Activated T-cell treated with anti-CD3 and anti-CD28 coated beads for 1 hour (primary cell): Measurements from ENCODE around the gene TDRD10.
"Not testable (repeated sequence)": the region's sequence is repeated elsewhere in the genome, so short reads cannot be mapped to it uniquely, and the experiment has no call there.

ENCODE experiments used
- DNase-seq: peaks from one replicate; pipeline ENCODE4 v3.0.0-alpha.2; 2020; ENCODE audit warnings: low read depth

TDRD10 gene

DNA sequence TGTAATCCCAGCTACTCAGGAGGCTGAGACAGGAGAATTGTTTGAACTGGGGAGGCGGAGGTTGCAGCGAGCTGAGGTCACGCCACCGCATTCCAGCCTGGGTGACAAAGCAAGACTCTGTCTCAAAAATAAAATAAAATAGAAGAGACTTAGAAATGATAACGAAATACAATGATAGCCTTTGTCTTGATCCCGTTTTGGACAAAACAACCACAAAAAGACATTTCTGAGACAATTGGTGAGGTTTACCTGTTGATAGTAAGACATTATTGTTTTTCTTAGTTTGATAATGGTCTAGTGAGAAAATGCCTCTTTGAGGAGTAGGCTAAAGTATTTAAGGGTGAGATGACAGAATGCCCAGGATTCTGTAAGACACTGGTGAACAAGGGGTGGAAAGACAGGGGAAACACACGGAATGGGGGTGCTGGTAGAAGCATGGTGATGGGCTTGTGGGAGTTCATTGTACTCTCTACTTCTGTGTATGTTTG is 12.1 kb downstream of the TDRD10 start:
- no peak for DNase-seq

DNA sequence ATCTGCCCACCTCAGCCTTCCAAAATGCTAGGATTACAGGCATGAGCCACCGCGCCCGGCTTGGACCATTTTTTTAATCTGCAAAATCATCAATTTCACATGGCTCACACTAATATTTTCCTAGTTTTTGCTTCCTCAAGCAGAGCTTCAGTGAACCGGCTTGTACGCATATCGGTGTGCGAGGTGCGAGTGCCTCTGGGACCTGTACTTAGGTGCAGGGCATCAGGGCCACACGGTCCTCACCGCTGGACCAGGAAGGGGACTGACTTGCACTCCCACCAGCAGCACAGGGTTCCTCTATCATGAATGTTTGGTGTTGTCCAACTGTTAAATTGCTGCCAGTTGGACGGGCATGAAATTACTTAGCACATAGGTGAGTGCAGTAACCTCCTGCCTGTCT is 15.6 kb downstream of the TDRD10 start:
- no peak for DNase-seq

DNA sequence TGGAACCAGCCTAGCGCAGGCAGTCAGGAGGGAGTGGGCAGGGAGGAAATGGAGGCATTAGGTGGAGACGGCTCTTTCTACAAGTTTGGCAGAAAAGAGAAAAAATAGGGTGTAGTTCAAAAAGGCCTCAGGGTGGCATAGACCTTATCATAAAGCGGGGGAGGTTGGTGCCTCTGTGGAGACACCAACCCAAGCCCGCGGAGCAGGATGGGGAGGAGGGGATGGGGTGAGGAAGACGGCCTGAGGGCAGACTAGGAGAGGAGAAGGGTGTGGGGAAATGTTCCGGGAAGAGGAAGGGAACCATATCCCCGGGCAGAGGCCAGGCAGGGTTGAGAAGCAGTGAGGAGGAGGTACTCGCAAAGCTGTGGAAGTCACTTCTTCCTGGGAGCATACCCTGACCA is 17.6 kb downstream of the TDRD10 start:
- no peak for DNase-seq

DNA sequence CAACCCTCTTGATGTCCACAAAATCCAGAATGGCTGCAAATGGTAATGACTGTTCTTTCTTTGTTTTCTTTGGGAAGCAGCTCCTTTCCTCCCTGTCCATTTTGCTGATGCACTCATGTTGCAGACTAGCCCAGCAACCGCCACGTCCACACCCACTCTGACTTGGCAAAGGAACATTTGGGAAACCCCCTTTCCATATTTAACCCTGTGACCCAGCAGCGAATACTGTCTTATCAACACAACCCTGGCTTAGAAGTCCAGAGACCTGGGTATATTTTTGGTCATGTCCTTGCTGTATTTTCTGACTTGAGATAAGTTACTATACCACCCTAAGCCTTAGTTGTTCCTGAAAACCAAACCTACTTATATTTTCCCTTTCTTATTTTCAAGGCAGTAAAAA is 18.3 kb downstream of the TDRD10 start:
- no peak for DNase-seq

DNA sequence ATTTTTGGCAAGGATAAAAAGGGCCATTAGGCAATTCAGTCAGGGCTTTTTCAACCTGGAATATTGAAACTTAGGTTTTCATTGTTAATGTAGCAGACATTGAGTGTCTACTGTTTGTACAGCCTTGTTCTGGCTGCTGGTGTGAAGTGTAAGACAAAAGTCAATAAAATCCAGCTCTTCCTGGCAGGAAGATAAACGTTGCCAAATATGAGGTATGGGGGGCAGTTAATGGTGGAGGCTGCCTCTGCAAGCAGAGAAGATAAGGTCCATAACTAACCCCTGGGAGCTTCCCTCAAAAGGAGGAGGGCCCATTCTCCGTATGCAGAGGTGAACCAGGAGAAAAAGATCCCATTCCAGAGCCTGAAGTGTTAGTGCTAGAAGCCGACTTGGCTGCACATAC is 19.7 kb downstream of the TDRD10 start:
- no peak for DNase-seq

DNA sequence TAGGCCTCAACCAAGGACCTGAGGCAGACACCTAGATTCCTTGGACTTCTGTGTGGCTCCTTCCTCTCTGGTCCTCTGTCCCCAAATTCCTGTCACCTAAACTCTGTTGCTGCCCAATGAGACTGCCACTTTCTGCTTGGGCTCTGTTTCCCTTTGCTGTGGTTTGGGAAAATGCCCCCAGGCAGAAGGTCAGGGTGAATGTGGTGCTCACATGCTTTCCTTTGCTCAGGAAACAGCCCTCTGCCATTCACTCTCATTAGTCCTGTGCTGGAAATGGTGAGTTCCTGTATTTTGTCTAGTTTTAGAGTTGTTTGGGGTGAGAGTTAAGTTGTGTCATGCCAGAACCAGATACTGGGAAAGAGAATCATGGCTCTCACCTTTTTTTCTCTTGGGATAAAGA is 22.9 kb downstream of the TDRD10 start:
- no peak for DNase-seq

DNA sequence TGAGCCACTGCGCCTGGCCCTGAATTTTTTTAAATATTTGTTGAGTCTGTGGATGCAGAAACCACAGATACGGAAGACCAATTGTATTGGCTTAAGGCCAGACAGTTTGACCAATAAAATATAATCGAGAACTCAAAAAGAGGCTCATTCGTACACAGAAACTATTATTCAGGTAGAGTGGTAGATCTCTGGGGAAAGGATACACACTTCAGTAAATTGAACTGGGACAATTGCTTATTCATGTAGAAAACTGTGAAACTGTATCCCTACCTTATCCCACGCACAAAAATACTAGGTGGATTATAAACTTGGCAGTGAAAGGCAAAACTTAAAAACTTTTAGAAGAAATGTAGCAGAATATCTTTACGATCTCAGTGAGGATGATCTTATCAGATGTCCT is 25.2 kb downstream of the TDRD10 start:
- no peak for DNase-seq

DNA sequence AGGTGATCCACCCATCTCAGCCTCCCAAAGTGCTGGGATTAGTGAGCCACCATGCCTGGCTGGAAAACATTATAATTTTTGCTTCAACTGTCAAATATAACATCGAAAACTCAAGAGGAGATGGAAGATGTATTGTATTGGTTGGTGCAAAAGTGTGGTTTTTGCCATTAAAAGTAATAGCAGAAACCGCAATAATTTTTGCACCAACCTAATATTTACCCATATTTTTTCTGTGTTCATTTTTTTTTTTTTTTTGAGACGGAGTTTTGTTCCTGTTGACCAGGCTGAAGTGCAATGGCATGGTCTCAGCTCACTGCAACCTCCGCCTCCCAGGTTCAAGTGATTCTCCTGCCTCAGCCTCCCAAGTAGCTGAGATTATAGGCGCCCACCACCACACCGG is 27.3 kb downstream of the TDRD10 start:
- DNase-seq = no peak

DNA sequence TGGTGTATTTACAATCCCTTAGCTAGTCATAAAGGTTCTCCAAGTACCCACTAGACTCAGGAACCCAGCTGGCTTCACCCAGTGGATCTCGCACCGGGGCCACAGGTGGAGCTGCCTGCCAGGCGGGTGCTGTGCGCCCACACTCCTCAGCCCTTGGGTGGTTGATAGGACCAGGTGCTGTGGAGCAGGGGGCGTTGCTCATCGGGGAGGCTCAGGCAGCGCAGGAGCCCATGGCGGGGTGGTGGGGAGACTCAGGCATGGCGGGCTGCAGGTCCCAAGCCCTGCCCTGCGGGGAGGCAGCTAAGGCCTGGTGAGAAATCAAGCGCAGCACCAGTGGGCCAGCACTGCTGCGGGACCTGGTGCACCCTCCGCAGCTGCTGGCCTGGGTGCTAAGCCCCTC is 29.9 kb downstream of the TDRD10 start:
- DNase-seq = not testable (repeated sequence)

DNA sequence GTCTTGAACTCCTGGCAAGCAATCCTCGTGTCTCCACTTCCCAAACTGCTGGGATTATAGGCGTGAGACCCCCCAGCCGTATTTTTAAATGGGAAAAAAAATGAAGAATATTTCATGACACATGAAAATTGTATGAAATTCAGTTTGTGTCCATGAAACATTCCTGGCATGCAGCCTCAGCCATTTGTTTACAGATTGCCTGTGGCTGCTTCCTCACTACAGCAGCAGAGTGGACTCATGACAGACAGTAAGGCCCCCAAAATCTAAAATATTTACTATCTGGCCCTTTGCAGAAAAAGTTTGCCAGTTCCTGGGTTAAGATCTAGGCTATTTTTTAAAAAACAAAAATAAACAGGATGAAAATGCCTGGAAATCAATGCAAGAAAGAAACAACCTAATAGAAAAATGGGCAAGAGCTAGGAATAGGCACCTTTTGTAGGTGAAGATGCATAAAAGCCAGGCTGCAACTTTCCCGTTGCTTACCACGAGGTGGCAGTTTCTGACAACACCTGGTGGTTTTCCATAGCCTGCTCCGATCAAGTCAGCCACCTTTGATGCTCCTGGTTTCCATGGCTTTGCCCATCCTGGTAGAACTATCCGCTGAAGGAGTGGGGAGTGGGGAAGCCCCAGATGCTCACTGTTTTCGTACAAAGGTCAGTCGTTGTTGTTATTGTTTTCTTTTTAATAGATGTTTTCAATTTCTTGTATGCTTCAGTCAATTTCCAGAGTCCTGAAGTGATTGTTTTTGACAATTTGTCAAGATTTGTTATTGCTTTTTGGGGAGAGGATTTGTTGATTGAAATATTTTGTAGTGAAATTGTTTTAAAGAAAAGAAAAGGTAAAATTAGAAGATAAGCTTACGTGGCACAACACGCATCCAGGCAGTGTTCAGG is 32.2 kb downstream of the TDRD10 start:
- no peak for DNase-seq

DNA sequence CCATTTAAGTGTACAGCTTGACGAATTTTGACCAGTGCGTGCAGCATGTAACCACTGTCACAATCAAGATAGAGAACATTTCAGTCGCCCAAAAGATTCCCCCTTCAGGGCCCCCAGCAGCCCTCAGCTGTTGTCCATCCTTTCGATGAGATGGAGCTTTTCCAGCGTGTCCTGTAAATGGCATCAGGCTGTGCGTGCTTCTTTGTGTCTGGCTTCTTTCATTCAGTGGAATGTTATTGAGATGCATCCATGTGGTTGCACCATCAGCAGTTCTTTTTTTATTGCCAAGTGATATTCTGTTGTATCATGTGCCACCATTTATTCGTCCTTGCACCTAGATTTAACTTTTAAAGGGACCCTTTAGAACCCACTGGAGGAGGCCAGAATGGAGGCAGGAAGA is 34.6 kb downstream of the TDRD10 start:
- no peak for DNase-seq

DNA sequence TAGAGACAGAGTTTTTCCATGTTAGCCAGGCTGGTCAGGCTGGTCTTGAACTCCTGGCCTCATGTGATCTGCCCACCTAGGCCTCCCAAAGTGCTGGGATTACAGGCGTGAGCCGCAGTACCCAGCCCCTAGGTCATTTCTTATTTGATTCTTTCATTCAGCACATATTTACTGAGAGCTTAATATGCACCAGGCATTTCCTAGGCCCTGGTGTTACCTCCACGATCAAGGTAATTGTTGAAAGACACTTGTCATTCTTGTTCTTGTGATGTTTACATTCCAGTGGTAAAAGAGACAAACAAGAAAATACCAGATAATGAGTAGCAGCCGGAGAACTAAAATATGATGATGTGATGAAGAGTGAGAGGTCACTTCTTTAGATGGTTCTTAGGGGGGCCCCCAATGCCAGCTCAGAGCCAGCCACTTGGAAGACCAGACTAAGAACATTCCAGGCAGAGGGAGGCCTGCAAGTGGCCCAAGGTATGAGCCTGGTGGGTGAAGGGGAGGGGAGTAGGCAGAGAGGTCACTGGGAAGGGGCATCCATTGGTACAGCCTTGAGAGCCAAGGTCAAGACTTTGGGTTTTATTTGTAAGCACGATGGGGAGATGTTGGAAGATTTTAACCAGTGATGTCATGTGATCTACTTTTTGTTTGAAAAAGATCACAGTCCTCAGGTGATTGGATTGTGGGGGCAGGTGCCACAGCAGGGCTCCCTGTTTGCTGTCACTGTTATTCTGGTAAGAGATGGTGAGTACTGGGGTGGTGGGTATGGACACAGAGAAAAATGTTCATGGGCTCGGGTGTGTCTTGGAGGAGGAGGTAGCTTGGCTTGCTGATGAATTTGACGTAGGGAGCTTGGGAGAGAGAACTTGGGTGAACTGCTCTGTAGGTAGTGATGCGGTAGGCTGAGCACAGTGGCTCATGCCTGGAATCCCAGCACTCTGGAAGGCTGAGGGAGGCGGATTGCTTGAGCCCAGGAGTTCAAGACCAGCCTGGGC is 37.8 kb downstream of the TDRD10 start:
- DNase-seq = no peak

DNA sequence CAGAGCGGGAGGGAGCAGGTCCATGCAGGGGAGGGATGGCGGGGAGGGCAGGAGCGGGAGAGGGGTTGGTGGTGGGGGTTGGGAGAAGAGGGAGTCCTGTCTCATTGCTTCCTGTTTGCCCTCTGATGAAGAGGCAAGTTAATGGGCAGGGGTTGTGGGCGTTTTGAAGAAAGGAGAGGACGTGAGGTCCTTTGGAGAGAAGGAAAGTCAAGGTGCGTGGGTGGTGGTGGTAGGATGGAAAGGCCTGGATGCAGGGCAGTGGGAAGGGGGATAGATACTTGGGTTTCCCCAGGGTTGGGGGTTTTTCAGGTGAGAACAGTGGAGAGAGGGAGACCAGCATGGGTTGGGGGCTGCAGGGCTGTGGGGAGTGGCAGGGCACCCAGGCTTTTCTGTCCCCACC is 39.2 kb downstream of the TDRD10 start:
- no peak for DNase-seq

DNA sequence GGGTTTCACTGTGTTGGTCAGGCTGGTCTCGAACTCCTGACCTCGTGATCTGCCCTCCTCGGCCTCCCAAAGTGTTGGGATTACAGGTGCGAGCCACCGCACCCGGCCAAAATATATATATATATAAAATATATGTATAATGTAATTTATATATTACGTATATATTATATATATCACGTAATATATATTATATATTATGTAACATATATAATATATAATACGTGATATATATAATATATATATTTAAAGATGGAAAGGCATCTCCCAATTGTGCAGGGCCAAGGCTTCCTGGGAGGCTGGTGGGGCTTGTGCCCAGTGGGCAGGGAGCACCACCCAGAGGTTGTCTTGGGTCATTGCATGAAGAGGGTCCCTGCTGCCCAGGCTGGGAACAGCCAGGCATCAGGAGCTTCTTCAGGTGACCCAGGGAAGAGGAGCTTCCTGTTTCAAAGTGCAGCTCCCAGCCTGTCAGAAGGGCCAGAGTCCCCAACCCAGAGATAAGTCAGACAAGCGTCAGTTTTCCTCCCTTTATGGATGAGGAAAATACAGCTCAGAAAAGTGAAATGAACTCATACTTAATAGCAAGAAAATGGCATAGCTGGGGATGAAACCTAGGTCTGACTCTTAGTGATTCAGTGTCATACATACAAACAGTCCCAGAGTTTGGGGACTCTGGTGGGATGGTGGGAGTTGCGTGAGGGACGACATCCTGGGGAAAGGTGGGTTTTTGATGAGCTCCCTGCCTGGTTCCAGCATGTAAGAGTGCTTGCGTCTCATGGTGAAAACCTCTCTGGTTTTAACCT is 44.4 kb downstream of the TDRD10 start:
- peak; percentile 37 for DNase-seq

DNA sequence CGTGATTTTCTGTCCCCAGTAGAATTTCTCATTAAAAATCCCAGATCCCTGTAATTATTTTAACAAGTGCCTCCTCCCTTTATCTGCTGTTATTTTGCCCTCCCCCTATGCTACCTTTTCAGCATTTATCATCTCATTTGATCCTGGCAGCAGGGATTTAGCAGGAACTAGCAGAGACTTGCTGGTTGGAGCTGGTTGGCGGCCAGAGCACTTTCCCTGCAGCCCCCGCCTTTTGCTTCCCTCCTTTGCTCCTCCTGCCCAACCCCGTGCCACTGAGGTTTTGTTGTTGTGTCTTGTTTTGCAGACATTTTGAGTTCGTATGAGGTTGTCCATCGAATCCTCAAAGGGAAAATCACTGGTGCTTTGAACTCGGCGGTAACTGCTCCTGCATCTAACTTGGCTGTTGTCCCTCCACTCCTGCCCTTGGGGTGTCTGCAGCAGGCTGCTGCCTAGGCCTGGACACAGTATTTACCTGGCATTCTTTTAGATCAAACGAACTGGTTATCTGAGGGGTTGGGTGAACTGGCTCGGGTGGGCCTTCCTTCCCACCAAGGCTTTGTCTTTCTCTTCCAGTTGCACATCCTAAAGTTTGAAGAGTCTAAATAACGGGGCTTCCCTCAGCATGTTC is 45.2 kb downstream of the TDRD10 start:
- DNase-seq = no peak

DNA sequence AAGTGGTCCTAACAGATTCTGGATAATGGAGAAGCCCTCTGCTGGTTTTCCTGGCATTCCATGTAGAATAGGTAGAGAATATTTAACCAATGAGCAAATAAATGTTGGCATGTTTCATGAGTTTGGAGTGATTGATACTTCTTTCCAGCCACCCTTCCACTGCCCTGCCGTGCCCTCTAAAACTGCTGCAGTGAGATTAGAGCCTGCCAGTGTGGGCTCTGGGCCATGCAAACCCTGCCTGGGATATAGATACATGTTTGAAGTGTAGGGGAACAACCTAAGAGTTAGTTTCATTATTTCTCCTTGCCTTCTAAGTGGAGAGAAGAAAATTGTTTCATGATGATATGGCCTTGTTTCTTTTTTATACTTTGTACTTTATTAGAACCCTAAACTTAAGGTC is 46.0 kb downstream of the TDRD10 start:
- no peak for DNase-seq

DNA sequence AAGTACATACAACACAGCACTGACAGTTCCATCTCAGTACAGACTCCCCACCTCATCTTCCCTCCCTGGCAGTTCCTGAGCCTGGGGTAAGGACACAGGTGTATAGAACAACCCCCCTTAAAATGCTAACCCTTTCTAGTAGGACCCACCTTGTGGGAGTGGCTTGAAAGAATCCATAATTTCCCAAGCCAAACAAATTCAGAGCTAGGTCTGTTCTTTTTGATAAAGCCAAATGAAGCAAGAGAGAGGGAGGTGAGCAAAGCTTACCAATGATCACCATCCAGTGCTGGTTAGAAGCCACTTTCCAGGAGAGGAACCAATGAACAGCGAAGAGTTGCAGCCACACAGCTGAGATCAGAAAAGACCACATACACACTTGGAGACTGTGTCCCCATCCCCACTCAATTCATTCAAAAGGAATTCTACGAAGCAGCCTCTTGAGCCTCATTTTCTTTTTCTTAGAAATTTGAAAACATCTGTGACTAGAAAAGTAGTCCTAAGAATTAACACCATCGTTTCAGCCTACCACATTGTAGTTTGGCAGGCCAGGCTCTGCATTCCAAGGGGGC is 47.3 kb downstream of the TDRD10 start:
- DNase-seq = no peak

DNA sequence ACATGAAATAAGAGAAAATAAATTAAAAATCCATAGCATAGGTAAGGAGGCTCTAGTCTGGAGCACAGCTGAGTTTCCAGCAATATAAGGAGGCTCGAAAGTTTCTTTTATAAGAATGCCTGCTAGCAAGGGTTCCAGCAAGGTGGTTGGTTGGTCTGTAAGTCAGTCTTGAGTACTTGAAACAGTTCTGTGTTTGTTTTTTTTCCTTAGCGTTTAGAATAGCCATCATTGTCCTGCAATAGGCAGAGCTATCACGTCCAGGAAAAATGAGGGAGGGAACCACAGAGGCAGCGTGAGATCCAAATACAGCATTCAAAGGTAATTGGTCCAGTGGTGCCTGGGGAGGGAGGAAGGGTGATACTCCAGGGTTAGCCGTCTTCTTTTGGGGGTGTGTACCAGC is 48.1 kb downstream of the TDRD10 start:
- no peak for DNase-seq

DNA sequence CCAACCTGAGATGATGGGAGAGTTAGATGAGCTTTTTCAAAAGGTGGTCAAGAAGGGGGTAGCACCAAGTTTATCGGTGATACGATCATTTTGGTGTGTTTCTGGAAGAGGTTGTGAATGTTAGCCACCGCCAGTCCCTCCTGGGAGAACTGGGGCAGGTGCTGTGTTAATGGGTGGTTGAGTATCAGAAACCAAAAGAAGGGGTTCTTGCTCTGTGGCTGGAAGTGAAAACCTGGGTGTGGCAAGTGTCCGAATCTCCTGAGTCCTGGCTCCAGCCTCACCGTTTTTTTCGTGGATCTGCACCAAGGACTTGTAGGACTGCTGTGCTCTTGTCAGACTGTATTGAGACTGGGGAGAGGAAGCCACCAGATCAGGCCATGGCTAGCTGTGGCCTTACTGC is 48.6 kb downstream of the TDRD10 start:
- no peak for DNase-seq

DNA sequence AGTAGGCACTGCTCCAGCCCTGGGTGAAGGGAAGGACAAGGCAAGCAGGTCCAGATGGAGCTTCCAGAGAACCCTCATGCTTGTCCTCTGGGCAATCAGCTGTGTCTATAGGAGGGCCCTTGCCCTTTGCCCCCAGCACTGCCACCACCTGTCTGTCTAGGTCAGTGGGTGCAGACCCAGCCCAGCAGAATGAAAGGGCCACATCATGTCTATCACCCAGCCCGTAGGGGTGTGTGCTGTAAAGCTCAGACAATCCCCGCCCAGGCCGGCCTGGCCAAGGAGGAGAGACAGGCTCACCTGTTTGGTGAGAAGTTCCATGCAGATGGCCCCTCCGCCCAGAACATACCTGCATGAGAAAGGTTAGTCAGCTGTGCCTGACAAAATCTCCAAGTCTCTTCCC is 49.5 kb downstream of the TDRD10 start:
- no peak for DNase-seq

DNA sequence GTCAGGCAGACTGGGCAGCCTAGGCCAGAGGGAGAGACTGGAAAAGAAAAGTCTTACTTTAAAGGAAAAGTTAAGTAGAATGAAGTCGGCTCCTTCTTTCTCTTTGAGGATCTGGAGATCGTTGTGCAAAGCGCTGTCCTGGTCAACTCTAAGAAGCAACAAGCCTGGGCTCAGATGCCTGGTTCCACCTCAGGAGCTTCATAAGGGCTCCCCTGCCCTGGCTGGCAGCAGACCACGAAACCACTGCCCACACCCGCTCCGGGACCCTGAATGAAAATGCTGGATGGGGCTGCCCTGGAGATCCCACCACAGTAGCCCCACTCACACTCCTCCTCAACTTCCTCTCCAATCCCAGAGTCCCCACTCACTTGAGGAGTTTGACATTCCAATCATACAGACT is 50.0 kb downstream of the TDRD10 start:
- no peak for DNase-seq
